Naive thymus-derived CD4-positive, alpha-beta T cell (primary cell): Measurements from ENCODE around the gene ASAH2. TPM values are rescaled to one million over a fixed set of nuclear protein-coding genes. Genes with fewer than 3 reads are reported as not detected.

ENCODE experiments used
- ATAC-seq: fragments of 150-1000 bp; cut with Tn5 transposase; 2 replicates; pipeline ENCODE4 v1.10.0; 2021; ENCODE audit warnings: mild to moderate bottlenecking, moderate library complexity
- CTCF ChIA-PET: fragments of 350-600 bp; sonication (Branson Sonifier 250); formaldehyde crosslinking; loops from one replicate; lab custom pipeline; 2021; ENCODE audit warnings: antibody characterized with exemption; lab: Charles Lee
- POLR2A ChIA-PET: fragments of 350-600 bp; sonication (Branson Sonifier 250); formaldehyde crosslinking; loops from one replicate; lab custom pipeline; 2021; ENCODE audit warnings: antibody characterized with exemption, inconsistent platforms; lab: Charles Lee
- DNase-seq, 9 donors: peaks; one replicate each; pipeline versions ENCODE4 v3.0.0 to v3.0.0-alpha.2; 2020 to 2022; ENCODE audit warnings: mixed read lengths in 1 of 9
- H3K27ac ChIP-seq: one replicate; pipeline ENCODE4 v1.7.0; 2013; ENCODE audit warnings: mild to moderate bottlenecking, low read depth, low read length, moderate library complexity
- H3K27me3 ChIP-seq, 2 donors: one replicate each; pipeline ENCODE4 v1.7.0; 2013; ENCODE audit warnings: low read length in 2 of 2, mild to moderate bottlenecking in 2 of 2, moderate library complexity in 2 of 2; ENCODE audit not compliant: control insufficient read depth in 2 of 2, insufficient read depth in 2 of 2
- H3K36me3 ChIP-seq, 3 experiments: 1 replicate in 2 of 3; 2 replicates in 1 of 3; pipeline ENCODE4 v1.7.0; 2013; ENCODE audit warnings: low read length in 3 of 3, mild to moderate bottlenecking in 3 of 3, moderate library complexity in 1 of 3; ENCODE audit not compliant: insufficient read depth in 3 of 3, control insufficient read depth in 2 of 3
- H3K4me1 ChIP-seq, 2 donors: one replicate each; pipeline ENCODE4 v1.7.0; 2013; ENCODE audit warnings: low read length in 2 of 2, mild to moderate bottlenecking in 2 of 2, moderate library complexity in 1 of 2; ENCODE audit not compliant: control insufficient read depth in 2 of 2, insufficient read depth in 2 of 2
- H3K4me3 ChIP-seq: 2 replicates; pipeline ENCODE4 v1.7.0; 2013; ENCODE audit warnings: mild to moderate bottlenecking, low read length
- H3K9me3 ChIP-seq, 3 experiments: 1 replicate in 2 of 3; 2 replicates in 1 of 3; pipeline ENCODE4 v1.7.0; 2013; ENCODE audit warnings: low read length in 3 of 3; ENCODE audit not compliant: control insufficient read depth in 2 of 3
- H3K27ac Mint-ChIP-seq, 9 donors: one replicate each; pipeline ENCODE4 v1.8.0; 2020 to 2022; ENCODE audit warnings: mixed read lengths in 9 of 9, mild to moderate bottlenecking in 8 of 9, moderate library complexity in 5 of 9, inconsistent platforms in 2 of 9
- H3K27me3 Mint-ChIP-seq, 5 donors: one replicate each; pipeline ENCODE4 v1.8.0; 2021 to 2022; ENCODE audit warnings: mixed read lengths in 5 of 5, mild to moderate bottlenecking in 1 of 5
- H3K36me3 Mint-ChIP-seq, 5 donors: one replicate each; pipeline ENCODE4 v1.8.0; 2020 to 2022; ENCODE audit warnings: mixed read lengths in 5 of 5, mild to moderate bottlenecking in 3 of 5, inconsistent platforms in 1 of 5
- H3K4me1 Mint-ChIP-seq, 7 donors: one replicate each; pipeline ENCODE4 v1.8.0; 2020 to 2022; ENCODE audit warnings: mixed read lengths in 7 of 7, mild to moderate bottlenecking in 3 of 7, inconsistent platforms in 1 of 7
- H3K4me3 Mint-ChIP-seq, 10 donors: one replicate each; pipeline ENCODE4 v1.8.0; 2020 to 2022; ENCODE audit warnings: mild to moderate bottlenecking in 10 of 10, mixed read lengths in 10 of 10, moderate library complexity in 6 of 10, inconsistent platforms in 2 of 10
- H3K9me3 Mint-ChIP-seq, 11 donors: one replicate each; pipeline ENCODE4 v1.8.0; 2020 to 2022; ENCODE audit warnings: mixed read lengths in 11 of 11, mild to moderate bottlenecking in 4 of 11, inconsistent platforms in 1 of 11, moderate library complexity in 1 of 11
- intact Hi-C, 2 donors: fragments of 100-400 bp; cut with micrococcal nuclease; formaldehyde crosslinking; loops; one replicate each; pipeline ENCODE4 v1.15.1; 2023
- polyA plus RNA-seq, 2 donors: library from polyadenylated mRNA; unstranded; fragments of 300-500 nt; fragmentation: Illumina TruSeq; gene quantifications; one replicate each; pipeline ENCODE4 v1.2.3, GENCODE V29; 2021
- total RNA-seq, 6 experiments: library from RNA in 5 of 6; stranded (reverse) in 5 of 6; gene quantifications; 1 replicate in 5 of 6; 2 replicates in 1 of 6; pipeline ENCODE4 v1.2.3 and lab custom pipeline; 2021 to 2026

ASAH2 gene
- total and polyA plus RNA-seq, 7 experiments from 2014 or later: 0.43 to 5.4 (median 1.7) TPM

- H3K4me1 ChIP-seq: peaks cover 0 to 8% of the 10 kb centered on the region in 2 donors
- H3K4me3 ChIP-seq: no peak overlapping the region
- H3K4me1 Mint-ChIP-seq: peaks cover 0 to 17% (median 0%) of the 10 kb centered on the region in 7 donors
- no peaks in the 10 kb centered on the region for H3K9me3 ChIP-seq
- peaks cover 38 to 57% (median 48%) of the 10 kb centered on the region in 5 donors for H3K27me3 Mint-ChIP-seq
- H3K36me3 ChIP-seq: no peaks in the 10 kb centered on the region
- H3K4me3 Mint-ChIP-seq: peak overlapping the region in 1 of 10 donors; percentile 35
- peaks cover 0 to 3% (median 0%) of the 10 kb centered on the region in 5 donors for H3K36me3 Mint-ChIP-seq
- intact Hi-C loops: no loop called here
- no peak overlapping the region for H3K27ac Mint-ChIP-seq
- POLR2A ChIA-PET: interaction anchor here (0.6 kb wide), 1 partner anchor 32 kb away, joined by 4 read pairs; no protein-coding TSS in a partner anchor
- H3K9me3 Mint-ChIP-seq: peaks cover 0 to 2% (median 0%) of the 10 kb centered on the region in 11 donors
- H3K27ac ChIP-seq: no peak overlapping the region
- ATAC-seq: peak; percentile 82
- H3K27me3 ChIP-seq: no peaks in the 10 kb centered on the region
- CTCF ChIA-PET: no interaction called here
- no peak for DNase-seq
These were observed 9.5 kb upstream of the ASAH2 start for GRCh38 chr10:50260791-50261281.

GRCh38 chr10:50254479-50254878 is 3.2 kb upstream of the ASAH2 start:
- Mint-ChIP-seq H3K27me3 (peaks cover 36 to 54% (median 48%) of the 10 kb centered on the region in 5 donors), H3K9me3 (no peaks in the 10 kb centered on the region), H3K4me3 (no peak overlapping the region), H3K4me1 (no peaks in the 10 kb centered on the region), H3K36me3 (no peaks in the 10 kb centered on the region), H3K27ac (no peak overlapping the region)
- Histone ChIP-seq H3K4me3 (no peak overlapping the region), H3K27me3 (no peaks in the 10 kb centered on the region), H3K36me3 (no peaks in the 10 kb centered on the region), H3K27ac (no peak overlapping the region), H3K9me3 (no peaks in the 10 kb centered on the region), H3K4me1 (no peaks in the 10 kb centered on the region)
- intact Hi-C loops: no loop called here
- no peak for DNase-seq
- ATAC-seq: no peak
- CTCF ChIA-PET: no interaction called here
- POLR2A ChIA-PET: no interaction called here

- H3K4me3 ChIP-seq: no peak overlapping the region
- H3K4me1 ChIP-seq: no peaks in the 10 kb centered on the region
- peaks cover 26 to 51% (median 26%) of the 10 kb centered on the region in 5 donors for H3K27me3 Mint-ChIP-seq
- H3K27me3 ChIP-seq: no peaks in the 10 kb centered on the region
- intact Hi-C loops: no loop called here
- DNase-seq: no peak
- no peak overlapping the region for H3K27ac ChIP-seq
- no peaks in the 10 kb centered on the region for H3K36me3 ChIP-seq
- ChIA-PET CTCF (no interaction called here), POLR2A (no interaction called here)
- H3K4me1 Mint-ChIP-seq: no peaks in the 10 kb centered on the region
- H3K9me3 ChIP-seq: no peaks in the 10 kb centered on the region
- H3K36me3 Mint-ChIP-seq: no peaks in the 10 kb centered on the region
- no peak overlapping the region for H3K27ac Mint-ChIP-seq
- ATAC-seq: no peak
- H3K9me3 Mint-ChIP-seq: peaks cover 0 to 2% (median 0%) of the 10 kb centered on the region in 11 donors
- no peak overlapping the region for H3K4me3 Mint-ChIP-seq
These were observed 1.0 kb downstream of the ASAH2 start for GRCh38 chr10:50250096-50250854.

GRCh38 chr10:50248598-50248997 is 2.7 kb downstream of the ASAH2 start:
- Mint-ChIP-seq H3K9me3 (peaks cover 0 to 2% (median 0%) of the 10 kb centered on the region in 11 donors), H3K27me3 (peaks cover 23 to 49% (median 26%) of the 10 kb centered on the region in 5 donors), H3K27ac (no peak overlapping the region), H3K36me3 (no peaks in the 10 kb centered on the region), H3K4me1 (no peaks in the 10 kb centered on the region), H3K4me3 (no peak overlapping the region)
- no peaks in the 10 kb centered on the region for H3K27me3 ChIP-seq
- ATAC-seq: no peak
- H3K4me3 ChIP-seq: no peak overlapping the region
- no peak for DNase-seq
- ChIA-PET POLR2A (no interaction called here), CTCF (no interaction called here)
- no peaks in the 10 kb centered on the region for H3K36me3 ChIP-seq
- no peaks in the 10 kb centered on the region for H3K9me3 ChIP-seq
- intact Hi-C loops: no loop called here
- no peak overlapping the region for H3K27ac ChIP-seq
- no peaks in the 10 kb centered on the region for H3K4me1 ChIP-seq

- ChIA-PET CTCF (no interaction called here), POLR2A (no interaction called here)
- H3K9me3 Mint-ChIP-seq: peaks cover 0 to 2% (median 0%) of the 10 kb centered on the region in 11 donors
- DNase-seq (no peak), ATAC-seq (no peak)
- no peak overlapping the region for H3K27ac Mint-ChIP-seq
- intact Hi-C loops: no loop called here
- H3K27ac ChIP-seq: no peak overlapping the region
- no peak overlapping the region for H3K4me3 Mint-ChIP-seq
- H3K9me3 ChIP-seq: no peaks in the 10 kb centered on the region
- no peaks in the 10 kb centered on the region for H3K27me3 ChIP-seq
- no peak overlapping the region for H3K4me3 ChIP-seq
- H3K36me3 Mint-ChIP-seq: no peaks in the 10 kb centered on the region
- H3K4me1 ChIP-seq: no peaks in the 10 kb centered on the region
- peaks cover 19 to 44% (median 21%) of the 10 kb centered on the region in 5 donors for H3K27me3 Mint-ChIP-seq
- no peaks in the 10 kb centered on the region for H3K36me3 ChIP-seq
- no peaks in the 10 kb centered on the region for H3K4me1 Mint-ChIP-seq
These were observed 3.3 kb downstream of the ASAH2 start for GRCh38 chr10:50248062-50248461.

- CTCF ChIA-PET: no interaction called here
- peaks cover 24 to 41% (median 35%) of the 10 kb centered on the region in 5 donors for H3K27me3 Mint-ChIP-seq
These were observed 7.1 kb downstream of the ASAH2 start for GRCh38 chr10:50244201-50244600.

More at GRCh38 chr10:50244201-50244600, 7.1 kb downstream of the ASAH2 start:
- ATAC-seq (no peak), DNase-seq (no peak)
- H3K4me3 ChIP-seq: no peak overlapping the region
- POLR2A ChIA-PET: no interaction called here
- H3K36me3 Mint-ChIP-seq: no peaks in the 10 kb centered on the region
- no peaks in the 10 kb centered on the region for H3K9me3 ChIP-seq
- H3K36me3 ChIP-seq: no peaks in the 10 kb centered on the region
- peaks cover 0 to 5% (median 0%) of the 10 kb centered on the region in 11 donors for H3K9me3 Mint-ChIP-seq
- intact Hi-C loops: no loop called here
- H3K4me1 Mint-ChIP-seq: no peaks in the 10 kb centered on the region
- H3K4me3 Mint-ChIP-seq: no peak overlapping the region
- no peak overlapping the region for H3K27ac Mint-ChIP-seq
- H3K27ac ChIP-seq: no peak overlapping the region
- no peaks in the 10 kb centered on the region for H3K27me3 ChIP-seq
- no peaks in the 10 kb centered on the region for H3K4me1 ChIP-seq
